ENCODE data around the gene SRC.

GRCh38 chr20:37414224-37415035 is 68.5 kb downstream of the SRC start:
- TF ChIP-seq CTCF (IDR thresholded peaks at IDR 0.05 in 2 of 3, conservative IDR thresholded peaks at IDR 0.05 in 1 of 3; ENCODE audit: borderline replicate concordance in 1 of 3, insufficient read depth in 1 of 3, low read depth in 2 of 3, low read length in 2 of 3) = no peak
- TF ChIP-seq, protein P1, sequence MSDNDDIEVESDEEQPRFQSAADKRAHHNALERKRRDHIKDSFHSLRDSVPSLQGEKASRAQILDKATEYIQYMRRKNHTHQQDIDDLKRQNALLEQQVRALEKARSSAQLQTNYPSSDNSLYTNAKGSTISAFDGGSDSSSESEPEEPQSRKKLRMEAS (IDR thresholded peaks at IDR 0.05) = no peak
- TF ChIP-seq TCF7L2 (IDR thresholded peaks at IDR 0.05; ENCODE audit: borderline replicate concordance, extremely low read depth, insufficient read depth, insufficient read length) = no peak
- TF ChIP-seq SP1 (IDR thresholded peaks at IDR 0.05; ENCODE audit: low read depth) = no peak

Measured in HCT116 (cell line).